Measurements from ENCODE around the gene SHE. TPM values are rescaled to one million over a fixed set of nuclear protein-coding genes. Genes with fewer than 3 reads are reported as not detected.
A peak's percentile ranks its signal among the peaks of the same experiment; 100 is the strongest.

SHE gene
- total RNA-seq (43.4 and 52.7 TPM in 2 replicates), polyA plus RNA-seq (30.1 and 30.4 TPM in 2 replicates), polyA minus RNA-seq (38.2 and 41.5 TPM in 2 replicates), Bru-seq, nascent RNA (percentile 91 among the genes with signal in this experiment), BruChase-seq, experiment 1, labeled RNA remaining after a 6-hour chase (percentile 96 among the genes with signal in this experiment), BruChase-seq, experiment 2, labeled RNA remaining after a 2-hour chase (percentile 96 among the genes with signal in this experiment)
- polyA plus RNA-seq (2011; cell fraction: cytosol; rRNA removed): 27.9 and 28.0 TPM in 2 replicates
- 39.9 and 41.9 TPM in 2 replicates for polyA plus RNA-seq (2011; cell fraction: nucleus; rRNA removed)
- polyA plus RNA-seq (2012): 25.6 and 28.4 TPM in 2 replicates
- polyA minus RNA-seq (2011; cell fraction: cytosol; rRNA and poly(A)+ RNA removed): not detected
- polyA minus RNA-seq (2011; cell fraction: nucleus; rRNA and poly(A)+ RNA removed): 19.3 and 26.1 TPM in 2 replicates
- long read RNA-seq, full-length matches to known transcripts: 40 of 80 reads
- long read RNA-seq, partial matches to known transcripts: 12 of 80 reads
- long read RNA-seq, other reads (novel, unspliced or antisense): 28 of 80 reads

DNA sequence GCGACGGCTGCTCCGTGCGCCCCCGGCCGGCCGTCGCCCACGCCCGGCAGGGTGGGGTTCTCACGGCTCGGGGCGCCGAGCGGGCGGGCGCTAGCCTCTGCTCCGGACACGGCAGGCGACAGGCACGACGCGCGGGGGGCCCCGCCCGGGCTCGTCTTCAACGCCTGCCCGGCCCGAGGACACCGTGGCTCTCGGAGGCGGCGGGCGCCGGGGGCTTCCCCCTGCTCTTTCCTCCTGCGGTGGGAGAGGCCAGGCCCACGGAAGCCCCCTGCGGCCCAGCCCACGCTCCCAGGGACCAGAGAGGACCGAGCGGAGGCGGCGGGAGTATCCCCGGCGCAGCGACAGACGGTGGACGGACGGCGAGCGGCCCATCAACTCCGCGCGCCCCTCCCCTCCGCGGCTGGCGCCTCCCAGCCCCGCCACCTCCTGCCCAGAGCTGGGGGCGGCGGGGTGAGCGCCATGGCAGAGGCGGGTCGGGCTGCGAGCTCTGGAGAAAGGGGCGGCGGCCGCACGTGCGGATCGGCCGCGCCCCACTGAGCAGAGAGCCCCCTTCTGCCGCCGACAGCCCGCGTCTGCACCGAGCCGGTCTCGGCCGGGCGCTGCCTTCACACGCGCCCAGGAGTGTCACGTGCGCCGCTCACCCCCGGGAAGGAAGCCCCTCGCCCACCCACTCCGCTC is at the start of gene SHE, which contains the start of gene TDRD10:
Gene SHE (minus strand): TSS at position 347 of the 678 bp plus-strand sequence. CDS start 386 bp downstream, outside the sequence.
Gene TDRD10 (plus strand): TSS at position 154 of the 678 bp plus-strand sequence. CDS start 4,685 bp downstream, outside the sequence.
- no peak for FAIRE-seq
- ChIA-PET POLR2A (interaction anchor here (0.5 to 2.9 kb wide), 2 partner anchors 17 to 1437 kb away, joined by 4 to 12 read pairs; no protein-coding TSS in a partner anchor), CTCF (interaction anchor here (1.0 to 4.6 kb wide), 4 partner anchors 17 to 44 kb away, joined by 3 to 40 read pairs (median 8); no protein-coding TSS in a partner anchor)
- peak within 1 kb of the TSS; percentile 73 to 99 (median 88) for H3K4me3 ChIP-seq (replicated peaks in 1 of 3; ENCODE audit: insufficient read depth in 1 of 3, low read depth in 1 of 3, low read length in 3 of 3)
- no TSS peak for BruUV-seq (replicated peaks)
- H3K79me2 ChIP-seq (ENCODE audit: control insufficient read depth, insufficient read depth, low read length): peaks cover 34% of the 10 kb centered on the region
- peaks cover 27% of the 10 kb centered on the region for H3K4me1 ChIP-seq (ENCODE audit: control insufficient read depth, extremely low read depth, insufficient read depth, low read length)
- DNase-seq (ENCODE audit: low read depth, low spot score): peak; percentile 63
- no peaks in the 10 kb centered on the region for H3K9me1 ChIP-seq (replicated peaks; ENCODE audit: control insufficient read depth, extremely low read depth, insufficient read depth, low read length)
- dilution Hi-C loops (cut with MboI; ENCODE audit: extremely low pct_ligation_motif_present, low sequenced_read_pairs) (no loop called here), intact Hi-C loops (cut with micrococcal nuclease) (no loop called here)
- H3K9ac ChIP-seq (replicated peaks; ENCODE audit: extremely low read depth, insufficient read depth, low read length): peak within 1 kb of the TSS; percentile 89
- peak within 1 kb of the TSS; percentile 74 for H3K27ac ChIP-seq (ENCODE audit: insufficient read depth, low read depth, low read length)
- peak within 1 kb of the TSS; percentile 95 for H3K4me2 ChIP-seq (ENCODE audit: insufficient read depth, low read length)
- H2AFZ ChIP-seq (ENCODE audit: low read depth, low read length): peak within 1 kb of the TSS; percentile 91
- no peaks in the 10 kb centered on the region for H4K20me1 ChIP-seq (replicated peaks; ENCODE audit: control insufficient read depth, extremely low read depth, insufficient read depth, low read length)
- no peaks in the 10 kb centered on the region for H3K9me3 ChIP-seq (replicated peaks; ENCODE audit: control insufficient read depth, insufficient read depth, low read length)
- H3K27me3 ChIP-seq (ENCODE audit: control insufficient read depth in 2 of 2, insufficient read depth in 2 of 2, low read length in 2 of 2): no peaks in the 10 kb centered on the region
- TF ChIP-seq POLR2A (IDR thresholded peaks at IDR 0.05; ENCODE audit: low read depth, low read length): peak; percentile 61
- no peak for TF ChIP-seq JUN (IDR thresholded peaks at IDR 0.05; ENCODE audit: borderline replicate concordance, insufficient read depth, insufficient read length, low read depth)
- TF ChIP-seq POLR2AphosphoS5 (IDR thresholded peaks at IDR 0.05; ENCODE audit: insufficient read depth, low read depth, low read length): peak; percentile 63
- H3K36me3 ChIP-seq (ENCODE audit: control insufficient read depth in 2 of 2, extremely low read depth in 1 of 2, insufficient read depth in 2 of 2, low read length in 2 of 2): no peaks in the 10 kb centered on the region

DNA sequence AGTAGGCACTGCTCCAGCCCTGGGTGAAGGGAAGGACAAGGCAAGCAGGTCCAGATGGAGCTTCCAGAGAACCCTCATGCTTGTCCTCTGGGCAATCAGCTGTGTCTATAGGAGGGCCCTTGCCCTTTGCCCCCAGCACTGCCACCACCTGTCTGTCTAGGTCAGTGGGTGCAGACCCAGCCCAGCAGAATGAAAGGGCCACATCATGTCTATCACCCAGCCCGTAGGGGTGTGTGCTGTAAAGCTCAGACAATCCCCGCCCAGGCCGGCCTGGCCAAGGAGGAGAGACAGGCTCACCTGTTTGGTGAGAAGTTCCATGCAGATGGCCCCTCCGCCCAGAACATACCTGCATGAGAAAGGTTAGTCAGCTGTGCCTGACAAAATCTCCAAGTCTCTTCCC is 49.3 kb upstream of the SHE start:
- Histone ChIP-seq H3K9me3 (replicated peaks; ENCODE audit: control insufficient read depth, insufficient read depth, low read length) (no peaks in the 10 kb centered on the region), H3K27me3 (ENCODE audit: control insufficient read depth in 2 of 2, insufficient read depth in 2 of 2, low read length in 2 of 2) (no peaks in the 10 kb centered on the region), H3K79me2 (ENCODE audit: control insufficient read depth, insufficient read depth, low read length) (peaks cover 15% of the 10 kb centered on the region), H3K4me2 (ENCODE audit: insufficient read depth, low read length) (no peak overlapping the region), H4K20me1 (replicated peaks; ENCODE audit: control insufficient read depth, extremely low read depth, insufficient read depth, low read length) (no peaks in the 10 kb centered on the region), H3K27ac (ENCODE audit: insufficient read depth, low read depth, low read length) (no peak overlapping the region), H2AFZ (ENCODE audit: low read depth, low read length) (no peak overlapping the region), H3K36me3 (ENCODE audit: control insufficient read depth in 2 of 2, extremely low read depth in 1 of 2, insufficient read depth in 2 of 2, low read length in 2 of 2) (peaks cover 46 to 59% of the 10 kb centered on the region in 2 experiments), H3K4me1 (ENCODE audit: control insufficient read depth, extremely low read depth, insufficient read depth, low read length) (peaks cover 5% of the 10 kb centered on the region), H3K4me3 (replicated peaks in 1 of 3; ENCODE audit: insufficient read depth in 1 of 3, low read depth in 1 of 3, low read length in 3 of 3) (no peak overlapping the region), H3K9me1 (replicated peaks; ENCODE audit: control insufficient read depth, extremely low read depth, insufficient read depth, low read length) (no peaks in the 10 kb centered on the region), H3K9ac (replicated peaks; ENCODE audit: extremely low read depth, insufficient read depth, low read length) (no peak overlapping the region)
- no TSS peak for BruUV-seq (replicated peaks)
- POLR2A ChIA-PET: no interaction called here
- CTCF ChIA-PET: interaction anchor here (7.4 kb wide), 1 partner anchor 69 kb away, joined by 489 read pairs; no protein-coding TSS in a partner anchor
- dilution Hi-C loops (cut with MboI; ENCODE audit: extremely low pct_ligation_motif_present, low sequenced_read_pairs): no loop called here
- intact Hi-C loops (cut with micrococcal nuclease): no loop called here
- TF ChIP-seq FOS (IDR thresholded peaks at IDR 0.05; ENCODE audit: borderline replicate concordance, insufficient read depth, low read length): no peak
- TF ChIP-seq, protein P1, sequence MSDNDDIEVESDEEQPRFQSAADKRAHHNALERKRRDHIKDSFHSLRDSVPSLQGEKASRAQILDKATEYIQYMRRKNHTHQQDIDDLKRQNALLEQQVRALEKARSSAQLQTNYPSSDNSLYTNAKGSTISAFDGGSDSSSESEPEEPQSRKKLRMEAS (IDR thresholded peaks at IDR 0.05; ENCODE audit: insufficient read depth, insufficient read length): no peak
- no peak for TF ChIP-seq POLR2AphosphoS5 (IDR thresholded peaks at IDR 0.05; ENCODE audit: insufficient read depth, low read depth, low read length)
- TF ChIP-seq, protein P2, sequence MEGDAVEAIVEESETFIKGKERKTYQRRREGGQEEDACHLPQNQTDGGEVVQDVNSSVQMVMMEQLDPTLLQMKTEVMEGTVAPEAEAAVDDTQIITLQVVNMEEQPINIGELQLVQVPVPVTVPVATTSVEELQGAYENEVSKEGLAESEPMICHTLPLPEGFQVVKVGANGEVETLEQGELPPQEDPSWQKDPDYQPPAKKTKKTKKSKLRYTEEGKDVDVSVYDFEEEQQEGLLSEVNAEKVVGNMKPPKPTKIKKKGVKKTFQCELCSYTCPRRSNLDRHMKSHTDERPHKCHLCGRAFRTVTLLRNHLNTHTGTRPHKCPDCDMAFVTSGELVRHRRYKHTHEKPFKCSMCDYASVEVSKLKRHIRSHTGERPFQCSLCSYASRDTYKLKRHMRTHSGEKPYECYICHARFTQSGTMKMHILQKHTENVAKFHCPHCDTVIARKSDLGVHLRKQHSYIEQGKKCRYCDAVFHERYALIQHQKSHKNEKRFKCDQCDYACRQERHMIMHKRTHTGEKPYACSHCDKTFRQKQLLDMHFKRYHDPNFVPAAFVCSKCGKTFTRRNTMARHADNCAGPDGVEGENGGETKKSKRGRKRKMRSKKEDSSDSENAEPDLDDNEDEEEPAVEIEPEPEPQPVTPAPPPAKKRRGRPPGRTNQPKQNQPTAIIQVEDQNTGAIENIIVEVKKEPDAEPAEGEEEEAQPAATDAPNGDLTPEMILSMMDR (IDR thresholded peaks at IDR 0.05; ENCODE audit: extremely low read depth in 1 of 2, insufficient read depth in 1 of 2, low read depth in 1 of 2, low read length in 2 of 2): no peak
- TF ChIP-seq EZH2 (IDR thresholded peaks at IDR 0.05; ENCODE audit: borderline replicate concordance, low read depth, low read length, severe bottlenecking): no peak
- TF ChIP-seq JUN (IDR thresholded peaks at IDR 0.05; ENCODE audit: borderline replicate concordance, insufficient read depth, insufficient read length, low read depth): no peak
- no peak for TF ChIP-seq POLR2A (IDR thresholded peaks at IDR 0.05; ENCODE audit: low read depth, low read length)
- no peak for TF ChIP-seq GATA2 (IDR thresholded peaks at IDR 0.05; ENCODE audit: insufficient read depth, insufficient read length, low read depth, low read length)
- no peak for TF ChIP-seq MYC (IDR thresholded peaks at IDR 0.05; ENCODE audit: low read depth, low read length)
- DNase-seq (ENCODE audit: low read depth, low spot score): no peak
- FAIRE-seq: no peak
